Activated CD8-positive, alpha-beta memory T cell treated with anti-CD3 and anti-CD28 coated beads for 4 hours (primary cell): Measurements from ENCODE around the gene PARVG.

Experiments used
- DNase-seq, 2 donors: peaks; one replicate each; pipeline ENCODE4 v3.0.0-alpha.2; 2020; ENCODE audit warnings: low read depth in 2 of 2

The PARVG gene

GRCh38 chr22:44181033-44181911 lies 547 bp downstream of the PARVG start:
- peak; percentile 48 to 51 for DNase-seq

- DNase-seq, result no peak
Measured at GRCh38 chr22:44181912-44182587, 1.3 kb downstream of the PARVG start.

GRCh38 chr22:44182588-44183286 lies 2.0 kb downstream of the PARVG start:
- no peak for DNase-seq

GRCh38 chr22:44183287-44183588 lies 2.5 kb downstream of the PARVG start:
- DNase-seq, result no peak

GRCh38 chr22:44184006-44184405 lies 3.3 kb downstream of the PARVG start:
- no peak for DNase-seq

- no peak for DNase-seq
Measured at GRCh38 chr22:44185237-44186120, 4.8 kb downstream of the PARVG start.

GRCh38 chr22:44186121-44186510 lies 5.4 kb downstream of the PARVG start:
- no peak for DNase-seq

- no peak for DNase-seq
Measured at GRCh38 chr22:44186737-44187136, 6.0 kb downstream of the PARVG start.

GRCh38 chr22:44187652-44188230 lies 7.0 kb downstream of the PARVG start:
- no peak for DNase-seq

GRCh38 chr22:44188316-44188715 lies 7.6 kb downstream of the PARVG start:
- no peak for DNase-seq

- no peak for DNase-seq
Measured at GRCh38 chr22:44188986-44189630, 8.4 kb downstream of the PARVG start.

- DNase-seq, result no peak
Measured at GRCh38 chr22:44190381-44190976, 9.8 kb downstream of the PARVG start.

- no peak for DNase-seq
Measured at GRCh38 chr22:44191036-44191454, 10.3 kb downstream of the PARVG start.

- no peak for DNase-seq
Measured at GRCh38 chr22:44192098-44192815, 11.5 kb downstream of the PARVG start.

- no peak for DNase-seq
Measured at GRCh38 chr22:44192816-44193534, 12.2 kb downstream of the PARVG start.

GRCh38 chr22:44193535-44193891 lies 12.8 kb downstream of the PARVG start:
- DNase-seq, result no peak

GRCh38 chr22:44194569-44194968 lies 13.8 kb downstream of the PARVG start:
- no peak for DNase-seq

- DNase-seq, result no peak
Measured at GRCh38 chr22:44195189-44195871, 14.6 kb downstream of the PARVG start.

GRCh38 chr22:44196241-44196640 lies 15.5 kb downstream of the PARVG start:
- DNase-seq, result no peak
